Stimulated activated CD4-positive, alpha-beta T cell treated with anti-CD3 and anti-CD28 coated beads, Interleukin-1b, Interleukin-23, amount 100 ng/mL, for 1 hour (primary cell): ENCODE measurements around the gene IGLON5.
A peak's percentile ranks its signal among the peaks of the same experiment; 100 is the strongest.

Experiments used
- DNase-seq, 2 donors: peaks; one replicate each; pipeline ENCODE4 v3.0.0-alpha.2; 2020; ENCODE audit warnings: low read depth in 2 of 2

The IGLON5 gene

GRCh38 chr19:51317968-51318367 lies 6.5 kb downstream of the IGLON5 start:
- no peak for DNase-seq

DNA sequence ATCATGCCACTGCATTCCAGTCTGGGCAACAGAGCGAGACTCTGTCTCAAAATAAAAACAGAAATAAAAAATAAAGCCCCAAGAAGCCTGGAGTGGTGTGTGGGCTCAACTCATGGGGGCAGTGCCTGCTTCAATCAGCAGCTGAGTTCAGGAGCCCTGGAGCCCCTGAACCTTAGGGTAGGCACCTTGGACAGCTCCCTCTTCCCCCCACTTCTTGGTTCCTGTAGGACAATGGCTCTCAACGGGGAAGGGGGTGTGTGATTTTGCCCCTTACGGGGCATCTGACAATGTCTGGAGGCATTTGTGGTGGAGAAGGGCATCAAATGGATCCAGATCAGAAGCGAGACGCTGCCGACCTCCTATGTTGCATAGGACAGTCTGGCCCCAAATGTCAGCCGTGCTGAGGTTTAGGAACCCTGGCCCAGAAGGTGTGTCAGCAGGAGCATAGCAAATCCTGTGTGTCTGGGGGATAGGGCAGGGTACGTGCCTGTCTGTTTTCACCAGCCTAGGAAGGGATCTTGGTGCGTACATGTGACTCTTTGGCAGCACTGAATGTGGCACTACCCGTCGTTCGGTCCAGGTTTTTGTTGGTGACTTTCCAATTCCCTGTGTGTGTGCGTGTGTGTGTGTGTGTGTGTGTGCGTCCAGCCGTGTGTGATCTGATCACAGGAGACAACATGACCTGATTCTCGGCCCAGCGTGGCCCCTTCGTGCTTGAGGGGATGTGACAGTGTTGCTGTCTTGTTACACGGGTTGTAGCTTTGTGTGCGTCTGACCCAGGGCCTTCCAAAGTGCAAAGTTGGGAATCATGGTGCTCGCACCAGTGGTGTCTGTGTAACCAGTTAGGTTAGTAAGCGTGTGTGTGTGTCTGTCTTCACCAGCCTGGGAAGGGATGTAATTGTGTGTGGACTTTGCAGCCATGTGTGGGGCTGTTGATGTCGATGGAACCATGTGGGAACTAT lies 7.5 kb downstream of the IGLON5 start:
- DNase-seq, result no peak

GRCh38 chr19:51319649-51320279 lies 8.3 kb downstream of the IGLON5 start:
- DNase-seq, result no peak

GRCh38 chr19:51320280-51320657 lies 8.8 kb downstream of the IGLON5 start:
- DNase-seq, result no peak

GRCh38 chr19:51321799-51322198 lies 10.4 kb downstream of the IGLON5 start:
- no peak for DNase-seq

DNA sequence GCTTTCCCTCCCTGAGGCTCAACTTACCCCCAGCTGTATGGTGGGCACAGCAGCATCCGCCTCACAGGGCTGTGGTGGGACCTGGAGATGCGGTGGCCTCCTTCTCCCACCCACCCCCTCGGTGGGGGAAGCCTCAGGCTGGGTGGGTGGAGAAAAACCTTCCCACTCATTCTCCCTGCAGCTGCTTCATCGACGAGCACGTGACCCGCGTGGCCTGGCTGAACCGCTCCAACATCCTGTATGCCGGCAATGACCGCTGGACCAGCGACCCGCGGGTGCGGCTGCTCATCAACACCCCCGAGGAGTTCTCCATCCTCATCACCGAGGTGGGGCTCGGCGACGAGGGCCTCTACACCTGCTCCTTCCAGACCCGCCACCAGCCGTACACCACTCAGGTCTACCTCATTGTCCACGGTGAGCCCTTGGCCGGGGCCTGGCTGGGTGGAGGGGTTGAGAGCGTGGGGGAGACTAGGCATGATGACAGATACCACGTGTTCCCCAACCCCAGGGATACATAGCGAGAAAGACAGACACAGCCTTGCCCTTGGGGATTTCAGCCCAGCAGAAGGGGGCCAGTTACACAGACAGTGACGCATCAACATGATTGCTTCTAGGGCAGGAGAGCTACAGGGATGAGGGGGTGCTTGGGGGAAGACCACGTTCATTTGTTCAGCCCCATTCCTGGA lies 12.2 kb downstream of the IGLON5 start:
- no peak for DNase-seq

GRCh38 chr19:51324167-51324481 lies 12.7 kb downstream of the IGLON5 start:
- no peak for DNase-seq

- no peak for DNase-seq
These were observed 13.9 kb downstream of the IGLON5 start for GRCh38 chr19:51325161-51325976.

- DNase-seq, result no peak
These were observed 15.0 kb downstream of the IGLON5 start for GRCh38 chr19:51326216-51327065.

GRCh38 chr19:51327066-51328001 lies 15.9 kb downstream of the IGLON5 start:
- peak in 1 of 2 donors; percentile 25 for DNase-seq

DNA sequence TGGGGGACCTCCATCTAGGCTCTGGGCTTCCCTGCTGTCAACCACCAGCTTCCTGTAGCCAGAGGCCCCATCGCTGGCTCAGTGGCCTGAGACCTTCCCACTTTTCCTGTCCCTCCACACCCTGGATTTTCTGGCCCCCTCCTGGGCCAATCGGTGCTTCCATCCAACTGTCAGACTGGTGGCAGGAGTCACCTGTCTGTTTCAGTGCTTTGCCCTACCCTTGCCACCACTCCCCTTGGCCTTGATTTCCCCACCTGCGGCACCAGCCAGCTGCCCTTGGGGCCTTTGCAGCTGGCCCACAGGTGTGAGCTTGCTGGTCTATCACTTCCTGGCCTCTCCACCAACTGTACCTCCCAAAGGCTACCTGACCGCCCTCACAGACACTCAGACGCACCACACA lies 18.0 kb downstream of the IGLON5 start:
- DNase-seq, result no peak

DNA sequence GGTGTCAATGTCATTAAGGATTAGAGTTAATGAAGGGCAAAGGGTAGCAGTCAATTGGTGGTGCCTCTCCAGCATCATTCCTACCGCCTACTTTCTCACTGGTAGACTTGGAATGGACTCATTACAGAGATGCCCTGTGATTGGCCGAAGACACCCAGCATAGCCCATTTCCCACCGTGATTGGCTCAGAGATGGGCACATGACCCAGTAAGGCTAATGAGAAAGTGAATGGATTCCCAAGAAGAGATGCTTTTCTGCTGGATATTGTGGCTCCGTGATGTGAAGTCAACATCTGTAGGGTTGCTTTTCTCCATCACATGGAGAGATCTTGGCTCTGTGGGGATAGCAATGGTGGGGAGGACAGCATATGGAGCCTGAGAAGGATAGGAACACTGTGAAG lies 18.9 kb downstream of the IGLON5 start:
- no peak for DNase-seq

DNA sequence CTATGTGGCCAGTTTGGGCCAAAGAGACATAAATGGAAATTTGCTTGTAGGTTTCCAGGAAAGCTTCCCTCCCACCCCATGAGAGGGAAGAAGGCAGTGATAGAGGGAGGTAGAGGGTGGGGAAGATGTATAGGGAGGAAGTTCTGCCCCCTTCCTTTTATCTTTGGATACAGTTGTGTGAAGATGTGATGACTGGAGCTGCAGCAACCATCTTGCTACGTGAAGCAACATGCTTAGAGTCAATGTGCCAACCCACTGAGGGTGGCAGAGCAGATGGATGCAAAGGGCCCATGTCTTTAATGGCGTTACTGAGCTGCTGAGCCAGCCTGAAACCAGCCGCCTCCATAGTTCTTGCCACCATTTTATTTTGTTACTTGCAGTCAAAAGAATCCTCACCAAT lies 19.7 kb downstream of the IGLON5 start:
- no peak for DNase-seq

DNA sequence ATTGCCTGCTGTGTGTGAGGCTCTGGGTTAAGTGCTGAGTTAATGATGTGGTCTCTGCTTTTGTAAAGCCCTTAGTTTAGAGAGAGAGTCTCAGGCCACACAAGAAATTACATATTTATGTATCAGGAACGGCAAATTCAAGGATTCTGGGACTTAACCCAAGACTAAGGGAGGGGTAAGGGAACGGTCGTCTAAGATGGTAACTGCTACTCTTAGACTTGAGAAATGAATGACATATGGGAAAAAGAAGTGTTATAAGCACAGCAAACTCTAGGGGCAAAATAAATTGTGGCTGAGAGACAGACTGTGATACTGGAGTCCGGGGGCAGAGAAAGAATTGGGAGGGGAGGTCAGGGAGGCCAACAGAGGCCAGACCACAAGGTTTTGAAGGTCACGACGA lies 20.3 kb downstream of the IGLON5 start:
- DNase-seq, result no peak

- no peak for DNase-seq
These were observed 22.5 kb downstream of the IGLON5 start for GRCh38 chr19:51333836-51334460.

DNA sequence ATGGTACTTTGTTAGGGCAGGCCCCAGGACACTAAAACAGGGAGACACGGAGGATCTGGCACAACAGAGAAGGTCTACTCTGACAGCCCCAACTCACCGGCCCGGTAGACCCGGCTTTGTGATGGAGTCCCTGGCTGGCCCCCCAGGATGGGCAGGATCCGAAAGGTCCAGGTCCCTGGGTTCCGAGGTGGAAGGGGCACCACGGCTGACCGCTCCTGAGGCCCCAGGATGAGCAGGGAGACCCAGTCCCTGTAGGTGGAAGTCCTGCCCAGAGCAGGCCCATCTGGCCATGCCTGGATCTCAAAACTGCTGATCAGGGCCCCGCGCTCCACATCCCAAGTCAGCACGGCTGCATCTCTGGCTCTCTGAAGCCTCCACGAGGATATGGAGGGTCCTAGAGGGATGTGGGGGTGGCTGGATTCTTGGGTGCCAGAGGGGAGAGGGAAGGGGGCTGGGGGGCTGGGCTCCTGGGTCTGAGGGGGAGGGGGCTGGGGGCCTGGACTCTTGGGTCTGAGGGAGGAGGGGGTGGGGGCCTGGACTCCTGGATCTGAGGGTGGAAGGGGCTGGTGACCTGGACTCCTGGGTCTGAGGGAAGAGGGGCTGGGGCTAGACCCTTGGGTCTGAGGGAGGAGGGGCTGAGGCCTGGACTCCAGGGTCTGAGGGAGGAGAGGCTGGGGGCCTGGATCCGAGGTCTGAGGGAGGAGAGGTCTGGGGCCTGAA lies 25.9 kb downstream of the IGLON5 start:
- no peak for DNase-seq

DNA sequence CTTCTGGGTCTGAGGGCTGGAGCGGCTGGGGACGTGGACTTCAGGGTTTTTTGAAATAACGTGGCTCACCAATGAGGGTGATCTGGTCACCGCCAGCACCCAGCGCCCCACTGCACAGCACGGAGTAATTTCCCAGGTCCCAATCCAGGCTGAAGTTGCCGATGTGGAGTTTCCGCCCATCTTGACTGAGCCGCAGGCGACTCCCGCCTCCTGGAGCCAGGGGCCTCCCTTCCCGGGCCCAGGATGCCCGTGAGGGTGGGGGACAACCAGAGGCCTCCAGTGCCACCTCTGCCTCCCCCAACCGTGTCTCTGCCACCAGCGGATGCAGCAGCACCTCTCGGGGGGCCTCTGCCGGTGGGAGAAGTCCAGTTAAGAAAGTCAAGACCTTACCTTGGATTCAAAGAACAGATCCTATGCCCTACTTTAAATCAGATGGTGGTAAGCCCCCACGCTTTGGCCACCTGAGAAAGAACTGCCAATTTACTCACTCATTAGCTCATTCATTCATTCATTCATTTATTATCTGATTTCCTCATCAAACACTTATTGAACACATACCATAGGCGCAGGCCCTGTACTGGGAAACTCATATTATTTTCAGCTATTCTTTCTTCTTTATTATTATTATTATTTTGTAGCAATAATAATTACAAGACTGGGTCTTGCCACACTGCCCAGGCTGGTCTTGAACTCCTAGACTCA lies 26.6 kb downstream of the IGLON5 start:
- DNase-seq, result no peak
